Effector memory CD4-positive, alpha-beta T cell (primary cell): ENCODE results near the gene LURAP1L.

Experiments
- DNase-seq, 3 donors: peaks; one replicate each; pipeline ENCODE4 v3.0.0-alpha.2; 2020
- H3K27ac ChIP-seq: 2 replicates; pipeline ENCODE4 v1.7.0; 2013; ENCODE audit warnings: mild to moderate bottlenecking, low read length, moderate library complexity; ENCODE audit not compliant: insufficient read depth, poor library complexity, severe bottlenecking
- H3K27me3 ChIP-seq: replicated peaks from 2 replicates; pipeline ENCODE4 v1.7.0; 2013; ENCODE audit warnings: mild to moderate bottlenecking, low read length; ENCODE audit not compliant: insufficient read depth, control insufficient read depth, poor library complexity, severe bottlenecking
- H3K36me3 ChIP-seq: 2 replicates; pipeline ENCODE4 v1.7.0; 2013; ENCODE audit warnings: mild to moderate bottlenecking, low read length, moderate library complexity; ENCODE audit not compliant: control insufficient read depth, insufficient read depth
- H3K4me1 ChIP-seq: 2 replicates; pipeline ENCODE4 v1.7.0; 2013; ENCODE audit warnings: low read length, mild to moderate bottlenecking; ENCODE audit not compliant: control insufficient read depth, insufficient read depth, poor library complexity, severe bottlenecking
- H3K4me3 ChIP-seq: 2 replicates; pipeline ENCODE4 v1.7.0; 2013; ENCODE audit warnings: low read length, low read depth, mild to moderate bottlenecking; ENCODE audit not compliant: insufficient read depth, poor library complexity, severe bottlenecking
- H3K9me3 ChIP-seq: 2 replicates; pipeline ENCODE4 v1.7.0; 2013; ENCODE audit warnings: mild to moderate bottlenecking, low read length, moderate library complexity; ENCODE audit not compliant: control insufficient read depth

The LURAP1L gene

GRCh38 chr9:12809720-12810119 lies 34.9 kb downstream of the LURAP1L start:
- H3K27ac ChIP-seq: no peak overlapping the region
- H3K9me3 ChIP-seq: no peaks in the 10 kb centered on the region
- no peak for DNase-seq
- H3K27me3 ChIP-seq: no peaks in the 10 kb centered on the region
- no peaks in the 10 kb centered on the region for H3K4me1 ChIP-seq
- no peak overlapping the region for H3K4me3 ChIP-seq
- no peaks in the 10 kb centered on the region for H3K36me3 ChIP-seq

- H3K27ac ChIP-seq: no peak overlapping the region
- H3K9me3 ChIP-seq: no peaks in the 10 kb centered on the region
- no peaks in the 10 kb centered on the region for H3K27me3 ChIP-seq
- H3K4me3 ChIP-seq: no peak overlapping the region
- H3K4me1 ChIP-seq: no peaks in the 10 kb centered on the region
- no peak for DNase-seq
- H3K36me3 ChIP-seq: no peaks in the 10 kb centered on the region
Observed at GRCh38 chr9:12811935-12812334, 37.1 kb downstream of the LURAP1L start.

- Histone ChIP-seq H3K27ac (no peak overlapping the region), H3K36me3 (no peaks in the 10 kb centered on the region), H3K4me1 (no peaks in the 10 kb centered on the region), H3K27me3 (no peaks in the 10 kb centered on the region), H3K9me3 (no peaks in the 10 kb centered on the region), H3K4me3 (no peak overlapping the region)
- no peak for DNase-seq
Observed at GRCh38 chr9:12812710-12813109, 37.9 kb downstream of the LURAP1L start.

- no peak overlapping the region for H3K4me3 ChIP-seq
- H3K36me3 ChIP-seq: no peaks in the 10 kb centered on the region
- H3K27ac ChIP-seq: no peak overlapping the region
- DNase-seq: no peak
- no peaks in the 10 kb centered on the region for H3K27me3 ChIP-seq
- no peaks in the 10 kb centered on the region for H3K4me1 ChIP-seq
- H3K9me3 ChIP-seq: no peaks in the 10 kb centered on the region
Observed at GRCh38 chr9:12813533-12813932, 38.7 kb downstream of the LURAP1L start.

- H3K4me1 ChIP-seq: no peaks in the 10 kb centered on the region
- no peaks in the 10 kb centered on the region for H3K9me3 ChIP-seq
- H3K4me3 ChIP-seq: no peak overlapping the region
- no peaks in the 10 kb centered on the region for H3K27me3 ChIP-seq
- no peak for DNase-seq
- no peak overlapping the region for H3K27ac ChIP-seq
- H3K36me3 ChIP-seq: no peaks in the 10 kb centered on the region
Observed at GRCh38 chr9:12813960-12814876, 39.4 kb downstream of the LURAP1L start.

GRCh38 chr9:12814877-12815237 lies 40.0 kb downstream of the LURAP1L start:
- no peaks in the 10 kb centered on the region for H3K9me3 ChIP-seq
- DNase-seq: no peak
- no peaks in the 10 kb centered on the region for H3K27me3 ChIP-seq
- H3K27ac ChIP-seq: no peak overlapping the region
- H3K4me3 ChIP-seq: no peak overlapping the region
- no peaks in the 10 kb centered on the region for H3K36me3 ChIP-seq
- no peaks in the 10 kb centered on the region for H3K4me1 ChIP-seq

DNA sequence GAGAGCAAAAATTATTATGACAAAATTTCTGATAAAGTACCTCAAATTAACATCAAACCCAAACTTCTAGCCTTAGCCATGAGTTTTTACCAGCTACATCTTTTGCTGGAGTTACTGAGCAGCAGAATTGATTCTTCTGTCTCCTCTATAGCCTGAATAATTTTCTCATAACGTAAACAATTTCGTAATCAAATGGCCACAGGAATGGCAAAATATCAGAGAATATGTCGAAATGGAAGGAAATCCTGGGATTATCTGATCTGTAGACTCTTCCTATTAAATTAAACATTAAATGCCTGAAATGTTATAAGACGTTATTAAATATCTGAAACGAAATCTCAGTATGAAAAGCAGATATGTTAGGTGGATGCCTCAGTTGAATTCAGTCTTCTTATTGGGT lies 41.1 kb downstream of the LURAP1L start:
- H3K27ac ChIP-seq: no peak overlapping the region
- no peaks in the 10 kb centered on the region for H3K27me3 ChIP-seq
- no peaks in the 10 kb centered on the region for H3K4me1 ChIP-seq

GRCh38 chr9:12816656-12817101 lies 41.9 kb downstream of the LURAP1L start:
- no peaks in the 10 kb centered on the region for H3K4me1 ChIP-seq
- H3K36me3 ChIP-seq: no peaks in the 10 kb centered on the region
- DNase-seq: no peak
- no peak overlapping the region for H3K4me3 ChIP-seq
- no peaks in the 10 kb centered on the region for H3K27me3 ChIP-seq
- no peaks in the 10 kb centered on the region for H3K9me3 ChIP-seq
- H3K27ac ChIP-seq: no peak overlapping the region

More for the DNA sequence above, 41.1 kb downstream of the LURAP1L start:
- Histone ChIP-seq H3K36me3 (no peaks in the 10 kb centered on the region), H3K4me3 (no peak overlapping the region), H3K9me3 (no peaks in the 10 kb centered on the region)
- DNase-seq: no peak

- no peak overlapping the region for H3K27ac ChIP-seq
- no peaks in the 10 kb centered on the region for H3K36me3 ChIP-seq
- no peaks in the 10 kb centered on the region for H3K4me1 ChIP-seq
- no peaks in the 10 kb centered on the region for H3K9me3 ChIP-seq
- no peak overlapping the region for H3K4me3 ChIP-seq
- DNase-seq: no peak
- H3K27me3 ChIP-seq: no peaks in the 10 kb centered on the region
Observed at GRCh38 chr9:12817702-12818101, 42.9 kb downstream of the LURAP1L start.

GRCh38 chr9:12818431-12819000 lies 43.7 kb downstream of the LURAP1L start:
- H3K27me3 ChIP-seq: no peaks in the 10 kb centered on the region
- H3K9me3 ChIP-seq: no peaks in the 10 kb centered on the region
- H3K27ac ChIP-seq: no peak overlapping the region
- H3K4me1 ChIP-seq: no peaks in the 10 kb centered on the region
- H3K4me3 ChIP-seq: no peak overlapping the region
- no peaks in the 10 kb centered on the region for H3K36me3 ChIP-seq
- no peak for DNase-seq
